Activated CD8-positive, alpha-beta T cell treated with anti-CD3 and anti-CD28 coated beads, Interleukin-2, amount 10 ng/mL, durations not matched to agents 7 days and 5 days (primary cell): ENCODE measurements around the gene ASB13. TPM values are rescaled to one million over a fixed set of nuclear protein-coding genes. Genes with fewer than 3 reads are reported as not detected.

Source experiments
- ATAC-seq: fragments of 150-1000 bp; cut with Tn5 transposase; one replicate; pipeline ENCODE4 v1.10.0; 2021; ENCODE audit warnings: moderate library complexity
- CTCF ChIA-PET: fragments of 350-600 bp; sonication (Branson Sonifier 250); formaldehyde crosslinking; loops from one replicate; lab custom pipeline; 2021; ENCODE audit warnings: antibody characterized with exemption; lab: Charles Lee
- POLR2A ChIA-PET: fragments of 350-600 bp; sonication (Branson Sonifier 250); formaldehyde crosslinking; loops from one replicate; lab custom pipeline; 2021; ENCODE audit warnings: antibody characterized with exemption; lab: Charles Lee
- DNase-seq: peaks from one replicate; pipeline ENCODE4 v3.0.0-alpha.2; 2020
- H3K27ac Mint-ChIP-seq: one replicate; pipeline ENCODE4 v1.8.0; 2021; ENCODE audit warnings: mild to moderate bottlenecking, mixed read lengths
- H3K27me3 Mint-ChIP-seq: one replicate; pipeline ENCODE4 v1.8.0; 2021; ENCODE audit warnings: low read depth, mixed read lengths
- H3K36me3 Mint-ChIP-seq: one replicate; pipeline ENCODE4 v1.8.0; 2021; ENCODE audit warnings: low read depth, mixed read lengths
- H3K4me1 Mint-ChIP-seq: one replicate; pipeline ENCODE4 v1.8.0; 2021; ENCODE audit warnings: low read depth, mixed read lengths
- H3K4me3 Mint-ChIP-seq: one replicate; pipeline ENCODE4 v1.8.0; 2021; ENCODE audit warnings: mild to moderate bottlenecking, mixed read lengths
- H3K9me3 Mint-ChIP-seq: one replicate; pipeline ENCODE4 v1.8.0; 2022; ENCODE audit warnings: mixed read lengths; ENCODE audit not compliant: insufficient read depth
- total RNA-seq, 2 experiments: library from RNA; stranded (reverse); gene quantifications; one replicate each; pipeline ENCODE4 v1.2.3, GENCODE V29; 2021

ASB13 gene
- total RNA-seq, 2 experiments from 2014 or later: 4.4 to 5.6 TPM

DNA sequence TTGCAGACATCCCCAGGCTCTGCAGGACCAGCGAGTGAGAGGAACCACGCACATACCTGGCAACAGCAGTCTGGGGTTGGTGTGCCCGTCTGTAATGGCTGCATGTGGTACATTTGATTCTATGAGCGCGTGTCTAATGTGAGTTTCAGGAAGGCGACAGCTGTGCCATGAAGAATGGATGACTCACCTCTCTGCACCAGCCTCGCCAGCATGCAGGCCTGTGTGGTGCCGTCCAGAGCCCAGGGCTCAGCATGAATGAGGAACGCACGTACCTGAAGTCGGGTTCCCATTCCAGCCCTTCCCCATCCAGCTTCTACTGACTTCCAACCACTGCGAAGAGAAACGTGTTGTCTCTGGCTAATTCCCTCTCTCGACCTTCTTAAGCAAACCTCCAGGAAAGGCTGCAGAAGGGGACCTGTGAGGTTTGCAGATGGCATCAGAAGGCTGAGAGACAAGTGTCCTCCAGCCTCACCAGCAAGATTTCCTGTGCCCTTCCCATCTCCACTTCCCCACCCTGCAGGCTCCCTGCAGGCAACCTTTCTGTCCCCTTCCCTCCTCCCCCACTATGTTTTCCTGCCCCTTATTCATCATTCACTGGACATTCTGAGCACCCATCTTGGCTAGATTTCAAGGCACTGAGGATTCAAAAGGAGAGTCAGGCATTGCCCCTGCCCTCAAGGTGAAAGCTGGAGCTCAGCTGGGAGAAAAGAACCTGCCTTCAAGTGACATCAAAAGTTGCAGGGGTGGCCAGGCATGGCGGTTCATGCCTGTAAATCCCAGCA, 54.3 kb downstream of the ASB13 start:
- ATAC-seq: no peak
- ChIA-PET CTCF (interaction anchor here (2.9 kb wide), 1 partner anchor 11 kb away, joined by 10 read pairs; no protein-coding TSS in a partner anchor), POLR2A (no interaction called here)
- no peaks in the 10 kb centered on the region for H3K36me3 Mint-ChIP-seq
- H3K4me1 Mint-ChIP-seq: no peaks in the 10 kb centered on the region
- peaks cover 7% of the 10 kb centered on the region for H3K27me3 Mint-ChIP-seq
- no peak for DNase-seq
- no peaks in the 10 kb centered on the region for H3K9me3 Mint-ChIP-seq
- H3K4me3 Mint-ChIP-seq: no peak overlapping the region
- H3K27ac Mint-ChIP-seq: no peak overlapping the region

DNA sequence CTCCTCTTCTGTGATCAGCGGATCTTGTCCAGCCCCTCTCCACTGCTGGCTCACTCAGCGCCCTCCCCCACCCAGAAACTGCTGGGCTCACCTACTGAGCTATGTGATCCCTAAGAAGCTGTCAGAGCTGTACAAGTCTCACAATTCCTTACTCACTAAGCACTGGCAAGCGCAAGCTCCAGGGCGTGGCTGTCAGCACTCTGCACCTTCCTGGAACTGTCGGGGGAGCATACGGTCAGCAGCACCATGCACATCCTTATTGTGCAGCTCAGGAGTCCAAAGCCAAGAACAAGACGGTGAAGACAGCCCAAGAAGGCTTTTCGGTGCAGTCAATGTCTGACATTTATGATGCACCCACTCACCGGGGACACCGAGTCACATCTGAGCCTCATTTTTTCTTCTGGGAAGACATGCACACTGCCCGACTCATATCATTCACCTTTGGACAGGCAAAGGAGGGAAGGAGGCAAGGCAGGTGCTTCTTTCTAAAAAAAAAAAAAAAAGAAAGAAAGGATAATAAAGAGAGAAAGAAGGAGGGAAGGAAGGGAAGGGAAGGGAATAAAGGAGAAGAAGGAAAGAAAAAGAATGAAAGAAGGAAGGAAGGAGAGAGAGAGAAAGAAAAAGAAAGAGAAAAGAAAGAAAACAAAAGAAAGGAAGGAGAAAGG, 56.3 kb downstream of the ASB13 start:
- Mint-ChIP-seq H3K27me3 (peaks cover 7% of the 10 kb centered on the region), H3K4me3 (no peak overlapping the region), H3K36me3 (no peaks in the 10 kb centered on the region), H3K4me1 (no peaks in the 10 kb centered on the region), H3K9me3 (no peaks in the 10 kb centered on the region), H3K27ac (no peak overlapping the region)
- POLR2A ChIA-PET: no interaction called here
- no peak for DNase-seq
- ATAC-seq: no peak
- CTCF ChIA-PET: no interaction called here

- no peaks in the 10 kb centered on the region for H3K4me1 Mint-ChIP-seq
- ATAC-seq: no peak
- H3K27ac Mint-ChIP-seq: no peak overlapping the region
- ChIA-PET POLR2A (no interaction called here), CTCF (interaction anchor here (1.4 kb wide), 1 partner anchor 14 kb away, joined by 5 read pairs; no protein-coding TSS in a partner anchor)
- no peaks in the 10 kb centered on the region for H3K36me3 Mint-ChIP-seq
- H3K9me3 Mint-ChIP-seq: no peaks in the 10 kb centered on the region
- no peak overlapping the region for H3K4me3 Mint-ChIP-seq
- H3K27me3 Mint-ChIP-seq: peaks cover 7% of the 10 kb centered on the region
- no peak for DNase-seq
These were observed 57.7 kb downstream of the ASB13 start for GRCh38 chr10:5608608-5609220.

DNA sequence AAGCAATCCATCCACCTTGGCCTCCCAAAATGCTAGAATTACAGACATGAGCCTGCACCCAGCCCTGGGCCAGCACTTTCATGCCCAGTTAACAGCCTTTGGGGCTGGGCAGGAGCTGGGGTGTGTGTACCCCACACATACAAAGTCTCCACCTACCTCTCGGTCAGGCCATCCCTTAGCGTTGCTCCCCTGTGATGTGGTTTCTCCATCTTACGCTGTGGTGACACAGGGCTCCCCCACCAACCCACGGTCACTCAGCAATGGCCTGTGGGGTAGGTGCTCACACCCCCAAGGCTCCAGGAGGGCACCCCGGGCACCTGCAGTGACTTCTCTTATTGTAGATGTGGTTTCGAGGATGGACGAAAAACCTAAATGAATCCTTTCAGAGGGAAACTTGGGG, 58.8 kb downstream of the ASB13 start:
- Mint-ChIP-seq H3K36me3 (no peaks in the 10 kb centered on the region), H3K9me3 (no peaks in the 10 kb centered on the region), H3K4me1 (no peaks in the 10 kb centered on the region), H3K4me3 (no peak overlapping the region), H3K27me3 (peaks cover 7% of the 10 kb centered on the region), H3K27ac (no peak overlapping the region)
- no peak for DNase-seq
- ChIA-PET CTCF (interaction anchor here (1.4 kb wide), 1 partner anchor 15 kb away, joined by 5 read pairs; no protein-coding TSS in a partner anchor), POLR2A (no interaction called here)
- no peak for ATAC-seq

DNA sequence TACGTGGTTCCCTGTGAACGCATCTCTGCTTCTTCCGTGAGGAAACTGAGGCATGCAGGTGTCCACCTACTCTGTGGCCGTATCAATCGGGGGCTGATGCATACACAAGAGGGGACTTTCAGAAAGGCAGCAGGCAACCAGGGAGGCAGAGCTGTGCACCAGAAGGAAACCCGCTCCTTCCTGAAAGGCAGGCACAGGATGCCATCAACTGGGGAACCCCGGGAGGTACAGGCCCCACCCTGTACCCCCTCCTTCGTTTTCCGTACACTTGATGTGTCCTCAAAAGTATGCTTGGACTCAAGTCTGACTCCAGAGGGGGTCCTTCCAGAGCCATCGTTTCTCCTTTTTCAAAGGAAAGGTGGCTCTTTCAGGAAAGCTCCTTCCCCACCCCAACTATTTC, 59.5 kb downstream of the ASB13 start:
- H3K4me1 Mint-ChIP-seq: no peaks in the 10 kb centered on the region
- ATAC-seq (peak; percentile 27), DNase-seq (no peak)
- ChIA-PET POLR2A (no interaction called here), CTCF (interaction anchor here (0.9 kb wide), 1 partner anchor 165 kb away, joined by 3 read pairs; no protein-coding TSS in a partner anchor)
- no peaks in the 10 kb centered on the region for H3K36me3 Mint-ChIP-seq
- H3K27me3 Mint-ChIP-seq: peaks cover 7% of the 10 kb centered on the region
- no peak overlapping the region for H3K4me3 Mint-ChIP-seq
- no peaks in the 10 kb centered on the region for H3K9me3 Mint-ChIP-seq
- H3K27ac Mint-ChIP-seq: no peak overlapping the region

GRCh38 chr10:5606321-5606720, 60.1 kb downstream of the ASB13 start:
- no peak for ATAC-seq
- CTCF ChIA-PET: interaction anchor here (0.9 kb wide), 1 partner anchor 164 kb away, joined by 3 read pairs; no protein-coding TSS in a partner anchor
- H3K36me3 Mint-ChIP-seq: no peaks in the 10 kb centered on the region

GRCh38 chr10:5604961-5605360, 61.4 kb downstream of the ASB13 start:
- ATAC-seq: no peak
- CTCF ChIA-PET: interaction anchor here (1.4 kb wide), 1 partner anchor 18 kb away, joined by 4 read pairs; no protein-coding TSS in a partner anchor
- Mint-ChIP-seq H3K4me1 (no peaks in the 10 kb centered on the region), H3K27ac (no peak overlapping the region), H3K27me3 (peaks cover 10% of the 10 kb centered on the region), H3K36me3 (no peaks in the 10 kb centered on the region), H3K4me3 (no peak overlapping the region), H3K9me3 (no peaks in the 10 kb centered on the region)
- POLR2A ChIA-PET: no interaction called here
- DNase-seq: no peak

More at GRCh38 chr10:5606321-5606720, 60.1 kb downstream of the ASB13 start:
- Mint-ChIP-seq H3K27me3 (peaks cover 7% of the 10 kb centered on the region), H3K4me1 (no peaks in the 10 kb centered on the region), H3K9me3 (no peaks in the 10 kb centered on the region), H3K27ac (no peak overlapping the region), H3K4me3 (no peak overlapping the region)
- POLR2A ChIA-PET: no interaction called here
- DNase-seq: no peak

DNA sequence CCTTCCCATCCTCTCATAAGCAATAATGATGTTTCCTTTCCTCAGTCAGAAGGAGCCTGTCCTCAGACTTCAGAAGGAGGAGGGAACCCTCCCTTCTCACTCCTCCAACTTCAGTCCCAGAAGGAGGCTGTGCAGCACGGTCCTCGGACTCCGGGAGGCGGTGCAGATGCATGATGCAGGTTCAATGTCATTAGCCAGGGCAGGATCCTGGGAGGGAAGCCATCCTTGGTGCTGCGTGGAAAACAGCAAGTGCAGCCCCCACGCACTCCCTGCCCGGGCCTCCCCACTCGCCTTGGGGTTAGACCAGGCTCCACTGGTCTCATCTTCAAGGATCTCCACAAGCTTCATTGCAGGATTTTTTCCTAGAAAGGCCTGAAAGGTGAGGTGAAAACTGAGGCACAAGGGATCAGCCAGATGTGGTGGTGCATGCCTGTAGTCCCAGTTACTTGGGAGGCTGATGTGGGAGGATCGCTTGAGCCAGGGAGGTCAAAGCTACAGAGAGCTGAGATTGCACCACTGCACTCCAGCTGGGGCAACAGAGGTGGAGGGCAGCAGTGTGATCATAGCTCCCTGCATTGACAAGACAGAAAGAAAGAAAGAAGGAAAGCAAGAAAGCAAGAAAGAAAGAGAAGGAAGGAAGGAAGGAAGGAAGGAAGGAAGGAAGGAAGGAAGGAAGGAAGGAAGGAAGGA, 62.0 kb downstream of the ASB13 start:
- ChIA-PET POLR2A (no interaction called here), CTCF (interaction anchor here (1.4 kb wide), 1 partner anchor 19 kb away, joined by 4 read pairs; no protein-coding TSS in a partner anchor)
- ATAC-seq (no peak), DNase-seq (no peak)
- Mint-ChIP-seq H3K4me3 (no peak overlapping the region), H3K36me3 (no peaks in the 10 kb centered on the region), H3K27me3 (peaks cover 8% of the 10 kb centered on the region), H3K9me3 (no peaks in the 10 kb centered on the region), H3K27ac (no peak overlapping the region), H3K4me1 (no peaks in the 10 kb centered on the region)

DNA sequence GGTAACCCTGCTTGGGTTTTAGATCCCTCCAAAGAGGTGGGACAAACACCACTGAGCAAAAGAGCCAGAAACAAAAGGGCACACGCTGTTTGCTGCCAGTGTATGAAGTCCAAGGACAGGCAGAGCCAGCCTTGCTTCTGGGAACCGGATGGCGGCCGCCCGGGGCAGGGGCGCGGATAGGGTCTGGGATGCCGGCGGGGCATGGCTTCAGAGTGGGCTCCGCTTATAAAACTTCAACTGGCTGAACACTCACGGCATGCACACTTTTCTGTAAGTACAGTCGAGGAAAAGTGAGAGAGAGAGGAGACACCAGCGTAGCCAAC, 62.6 kb downstream of the ASB13 start:
- H3K4me3 Mint-ChIP-seq: no peak overlapping the region
- POLR2A ChIA-PET: no interaction called here
- no peak overlapping the region for H3K27ac Mint-ChIP-seq
- no peaks in the 10 kb centered on the region for H3K9me3 Mint-ChIP-seq
- ATAC-seq (no peak), DNase-seq (no peak)
- peaks cover 8% of the 10 kb centered on the region for H3K27me3 Mint-ChIP-seq
- no peaks in the 10 kb centered on the region for H3K36me3 Mint-ChIP-seq
- no peaks in the 10 kb centered on the region for H3K4me1 Mint-ChIP-seq
- CTCF ChIA-PET: interaction anchor here (1.4 kb wide), 1 partner anchor 19 kb away, joined by 4 read pairs; no protein-coding TSS in a partner anchor

DNA sequence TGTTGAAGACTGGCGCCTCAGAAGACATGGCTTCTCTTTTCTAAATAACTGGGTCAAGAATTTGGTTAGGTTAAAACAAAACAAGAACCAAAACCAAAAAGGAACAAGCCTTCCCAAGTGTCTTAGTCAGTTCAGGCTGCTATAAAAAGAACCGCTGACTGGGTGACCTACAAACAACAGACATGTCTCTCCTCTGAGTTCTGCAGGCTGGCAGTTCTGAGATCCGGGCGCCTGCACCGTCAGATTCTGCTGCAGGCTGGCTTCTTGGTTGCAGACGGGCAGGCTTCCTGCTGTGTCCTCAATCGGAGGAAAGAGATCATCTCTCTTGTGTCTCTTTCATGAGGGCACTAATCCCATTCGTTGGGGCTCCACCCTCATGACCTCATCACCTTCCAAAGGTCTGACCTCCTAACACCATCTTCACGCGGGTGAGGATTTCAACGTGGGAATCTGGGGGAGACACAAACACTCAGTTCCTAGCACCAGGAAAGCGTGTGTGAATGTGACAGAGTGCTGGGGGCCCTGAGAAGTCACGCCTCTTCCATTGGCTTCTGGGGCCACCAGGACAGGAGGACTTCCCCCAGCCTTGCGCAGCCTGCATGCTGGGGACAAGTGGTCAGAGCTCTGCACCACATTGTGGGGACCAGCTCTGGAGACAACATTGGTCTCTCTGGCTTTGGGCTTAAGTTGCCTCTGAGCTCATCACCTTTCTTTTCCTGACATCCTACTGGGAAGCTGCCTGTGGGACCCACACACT, 63.1 kb downstream of the ASB13 start:
- Mint-ChIP-seq H3K4me1 (no peaks in the 10 kb centered on the region), H3K9me3 (no peaks in the 10 kb centered on the region), H3K27ac (no peak overlapping the region), H3K36me3 (no peaks in the 10 kb centered on the region), H3K4me3 (no peak overlapping the region), H3K27me3 (peaks cover 4% of the 10 kb centered on the region)
- DNase-seq (no peak), ATAC-seq (no peak)
- POLR2A ChIA-PET: no interaction called here
- CTCF ChIA-PET: no interaction called here
